Ascending aorta (tissue), 2 donors: ENCODE data around the gene TDP1. TPM values are rescaled to one million over a fixed set of nuclear protein-coding genes. Genes with fewer than 3 reads are reported as not detected.

Experiments used
- DNase-seq, 2 donors: peaks; one replicate each; pipeline ENCODE4 v3.0.0-alpha.2; 2019; ENCODE audit warnings: low spot score in 2 of 2
- H3K27ac ChIP-seq, 2 donors: fragments of 200-600 bp; sonication (generic); one replicate each; pipeline ENCODE4 v1.5.1; 2016 to 2017; ENCODE audit warnings: mild to moderate bottlenecking in 1 of 2
- H3K27me3 ChIP-seq: fragments of 200-600 bp; sonication (generic); one replicate; pipeline ENCODE4 v1.5.1; 2017
- H3K36me3 ChIP-seq, 2 donors: fragments of 200-600 bp; sonication (generic); one replicate each; pipeline ENCODE4 v1.5.1; 2016
- H3K4me1 ChIP-seq, 2 donors: fragments of 200-600 bp; sonication (generic); one replicate each; pipeline ENCODE4 v1.5.1; 2016 to 2017; ENCODE audit warnings: mild to moderate bottlenecking in 1 of 2
- H3K4me3 ChIP-seq, 2 donors: fragments of 200-600 bp; sonication (generic); one replicate each; pipeline ENCODE4 v1.5.1; 2016 to 2017; ENCODE audit warnings: mild to moderate bottlenecking in 1 of 2
- H3K9me3 ChIP-seq, 2 donors: fragments of 200-600 bp; sonication (generic); one replicate each; pipeline ENCODE4 v1.5.1; 2016
- intact Hi-C: fragments of 100-400 bp; cut with DNase I; formaldehyde crosslinking; loops from one replicate; pipeline ENCODE4 v1.15.1; 2023
- total RNA-seq: library from RNA; depleted of rRNA; stranded (reverse); fragments of >200 nt; gene quantifications from one replicate; pipeline ENCODE4 v1.1.0, GENCODE V29; 2016
- TF ChIP-seq, protein P1 (sequence below), 3 experiments: fragments of 200-600 bp in 2 of 3; fragments of 450-650 bp in 1 of 3; sonication (generic) in 2 of 3; IDR thresholded peaks; one replicate each; pipeline ENCODE4 v1.5.1; 2016 to 2019; ENCODE audit warnings: antibody characterized with exemption in 3 of 3, mild to moderate bottlenecking in 1 of 3, moderate library complexity in 1 of 3

The TDP1 gene
- total RNA-seq, 1 donor from 2014 or later: 9.4 TPM

DNA sequence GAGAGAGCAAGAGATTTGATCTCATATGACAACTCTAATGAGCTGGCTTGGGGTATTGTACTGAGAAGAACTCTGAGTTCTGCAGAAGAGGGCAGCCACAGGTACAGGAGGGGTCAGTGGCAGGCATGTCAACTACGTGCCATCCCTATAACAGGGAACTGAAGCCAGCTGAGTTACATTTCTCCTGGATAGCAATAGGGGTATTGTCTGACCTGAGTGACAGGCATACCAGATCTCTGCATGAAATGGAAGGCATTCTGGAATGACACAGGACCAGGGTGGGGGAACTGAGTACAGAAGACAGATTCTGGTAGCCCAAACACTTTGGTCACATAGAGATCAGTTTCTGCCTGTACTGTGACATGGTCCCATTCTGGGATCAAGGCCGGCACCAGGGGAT is 37.0 kb upstream of the TDP1 start:
- H3K27me3 ChIP-seq: no peaks in the 10 kb centered on the region
- TF ChIP-seq, protein P1, sequence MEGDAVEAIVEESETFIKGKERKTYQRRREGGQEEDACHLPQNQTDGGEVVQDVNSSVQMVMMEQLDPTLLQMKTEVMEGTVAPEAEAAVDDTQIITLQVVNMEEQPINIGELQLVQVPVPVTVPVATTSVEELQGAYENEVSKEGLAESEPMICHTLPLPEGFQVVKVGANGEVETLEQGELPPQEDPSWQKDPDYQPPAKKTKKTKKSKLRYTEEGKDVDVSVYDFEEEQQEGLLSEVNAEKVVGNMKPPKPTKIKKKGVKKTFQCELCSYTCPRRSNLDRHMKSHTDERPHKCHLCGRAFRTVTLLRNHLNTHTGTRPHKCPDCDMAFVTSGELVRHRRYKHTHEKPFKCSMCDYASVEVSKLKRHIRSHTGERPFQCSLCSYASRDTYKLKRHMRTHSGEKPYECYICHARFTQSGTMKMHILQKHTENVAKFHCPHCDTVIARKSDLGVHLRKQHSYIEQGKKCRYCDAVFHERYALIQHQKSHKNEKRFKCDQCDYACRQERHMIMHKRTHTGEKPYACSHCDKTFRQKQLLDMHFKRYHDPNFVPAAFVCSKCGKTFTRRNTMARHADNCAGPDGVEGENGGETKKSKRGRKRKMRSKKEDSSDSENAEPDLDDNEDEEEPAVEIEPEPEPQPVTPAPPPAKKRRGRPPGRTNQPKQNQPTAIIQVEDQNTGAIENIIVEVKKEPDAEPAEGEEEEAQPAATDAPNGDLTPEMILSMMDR (IDR thresholded peaks at IDR 0.05): no peak
- no peaks in the 10 kb centered on the region for H3K36me3 ChIP-seq
- no peak overlapping the region for H3K4me3 ChIP-seq
- no peaks in the 10 kb centered on the region for H3K9me3 ChIP-seq
- H3K27ac ChIP-seq: no peak overlapping the region
- no peak for DNase-seq
- no peaks in the 10 kb centered on the region for H3K4me1 ChIP-seq
- intact Hi-C loops: loop anchor here (10.0 kb wide), 1 partner anchor 704 kb away; no protein-coding TSS in a partner anchor

- TF ChIP-seq, protein P1 (IDR thresholded peaks at IDR 0.05): no peak
- no peak for DNase-seq
- intact Hi-C loops: no loop called here
- Histone ChIP-seq H3K9me3 (no peaks in the 10 kb centered on the region), H3K27me3 (no peaks in the 10 kb centered on the region), H3K4me1 (no peaks in the 10 kb centered on the region), H3K4me3 (no peak overlapping the region), H3K36me3 (no peaks in the 10 kb centered on the region), H3K27ac (no peak overlapping the region)
Observed at GRCh38 chr14:89920056-89920455, 35.7 kb upstream of the TDP1 start.

- Histone ChIP-seq H3K9me3 (no peaks in the 10 kb centered on the region), H3K36me3 (no peaks in the 10 kb centered on the region), H3K27ac (no peak overlapping the region), H3K27me3 (no peaks in the 10 kb centered on the region), H3K4me3 (no peak overlapping the region), H3K4me1 (no peaks in the 10 kb centered on the region)
- intact Hi-C loops: no loop called here
- DNase-seq: no peak
- TF ChIP-seq, protein P1 (IDR thresholded peaks at IDR 0.05): no peak
Observed at GRCh38 chr14:89921346-89921745, 34.4 kb upstream of the TDP1 start.

- DNase-seq: no peak
- peak overlapping the region in 1 of 2 donors; percentile 15 for H3K27ac ChIP-seq
Observed at GRCh38 chr14:89922031-89922907, 33.5 kb upstream of the TDP1 start.

GRCh38 chr14:89924268-89924667 is 31.5 kb upstream of the TDP1 start:
- H3K4me1 ChIP-seq: no peaks in the 10 kb centered on the region
- intact Hi-C loops: no loop called here
- H3K36me3 ChIP-seq: no peaks in the 10 kb centered on the region
- DNase-seq: no peak
- no peaks in the 10 kb centered on the region for H3K27me3 ChIP-seq
- H3K9me3 ChIP-seq: no peaks in the 10 kb centered on the region
- H3K4me3 ChIP-seq: no peak overlapping the region
- TF ChIP-seq, protein P1 (IDR thresholded peaks at IDR 0.05): no peak
- H3K27ac ChIP-seq: no peak overlapping the region

More at GRCh38 chr14:89922031-89922907, 33.5 kb upstream of the TDP1 start:
- TF ChIP-seq, protein P1 (IDR thresholded peaks at IDR 0.05): no peak
- Histone ChIP-seq H3K27me3 (no peaks in the 10 kb centered on the region), H3K4me1 (no peaks in the 10 kb centered on the region), H3K36me3 (no peaks in the 10 kb centered on the region), H3K9me3 (no peaks in the 10 kb centered on the region), H3K4me3 (no peak overlapping the region)
- intact Hi-C loops: no loop called here
